Measurements from ENCODE around the gene GATAD1.
A peak's percentile ranks its signal among the peaks of the same experiment; 100 is the strongest.

GATAD1 gene

GRCh38 chr7:92447345-92448204 lies at the start of gene GATAD1:
TSS of gene GATAD1 (plus strand) at chr7:92447482. CDS start at chr7:92447730, 248 bp downstream.
- peak within 1 kb of the TSS; percentile 81 for H3K4me3 ChIP-seq (ENCODE audit: low read depth, low read length)
- DNase-seq (ENCODE audit: low read depth) = peak; percentile 94
- TF ChIP-seq CTCF (IDR thresholded peaks at IDR 0.05; ENCODE audit: insufficient read depth, low read depth, low read length, missing control alignments) = peak; percentile 93

GRCh38 chr7:92397542-92397941 lies 49.7 kb upstream of the GATAD1 start:
- no peak for DNase-seq (ENCODE audit: low read depth)
- no peak for TF ChIP-seq CTCF (IDR thresholded peaks at IDR 0.05; ENCODE audit: insufficient read depth, low read depth, low read length, missing control alignments)
- H3K4me3 ChIP-seq (ENCODE audit: low read depth, low read length) = no peak overlapping the region

- no peak for DNase-seq (ENCODE audit: low read depth)
- no peak overlapping the region for H3K4me3 ChIP-seq (ENCODE audit: low read depth, low read length)
- TF ChIP-seq CTCF (IDR thresholded peaks at IDR 0.05; ENCODE audit: insufficient read depth, low read depth, low read length, missing control alignments) = no peak
Measured at GRCh38 chr7:92400013-92400412, 47.3 kb upstream of the GATAD1 start.

- no peak overlapping the region for H3K4me3 ChIP-seq (ENCODE audit: low read depth, low read length)
- TF ChIP-seq CTCF (IDR thresholded peaks at IDR 0.05; ENCODE audit: insufficient read depth, low read depth, low read length, missing control alignments) = no peak
- DNase-seq (ENCODE audit: low read depth) = no peak
Measured at GRCh38 chr7:92402920-92403759, 44.1 kb upstream of the GATAD1 start.

GRCh38 chr7:92403760-92404074 lies 43.6 kb upstream of the GATAD1 start:
- no peak for TF ChIP-seq CTCF (IDR thresholded peaks at IDR 0.05; ENCODE audit: insufficient read depth, low read depth, low read length, missing control alignments)
- no peak overlapping the region for H3K4me3 ChIP-seq (ENCODE audit: low read depth, low read length)
- DNase-seq (ENCODE audit: low read depth) = no peak

- no peak for TF ChIP-seq CTCF (IDR thresholded peaks at IDR 0.05; ENCODE audit: insufficient read depth, low read depth, low read length, missing control alignments)
- H3K4me3 ChIP-seq (ENCODE audit: low read depth, low read length) = no peak overlapping the region
- DNase-seq (ENCODE audit: low read depth) = no peak
Measured at GRCh38 chr7:92404170-92404614, 43.1 kb upstream of the GATAD1 start.

Measured in GM12865 (cell line).